HEK293 (cell line): ENCODE results near the gene GTF2F1.

Experiments used
- ZBTB17 ChIP-seq: fragments of 450-650 bp; formaldehyde crosslinking; IDR thresholded peaks from 2 replicates; pipeline ENCODE4 v1.5.1; 2016; ENCODE audit warnings: missing biosample characterization, missing genetic modification characterization
- ZFP41 ChIP-seq: fragments of 450-650 bp; formaldehyde crosslinking; IDR thresholded peaks from 2 replicates; pipeline ENCODE4 v1.5.1; 2016; ENCODE audit warnings: missing biosample characterization, missing genetic modification characterization, borderline replicate concordance
- ZNF175 ChIP-seq: fragments of 450-650 bp; formaldehyde crosslinking; IDR thresholded peaks from 2 replicates; pipeline ENCODE4 v1.5.1; 2016; ENCODE audit warnings: missing biosample characterization, missing genetic modification characterization
- ZNF248 ChIP-seq: fragments of 450-650 bp; formaldehyde crosslinking; IDR thresholded peaks from 2 replicates; pipeline ENCODE4 v1.5.1; 2017; ENCODE audit warnings: missing biosample characterization, missing genetic modification characterization
- ZNF274 ChIP-seq, 2 experiments: fragments of 200-500 bp in 1 of 2; fragments of 450-650 bp in 1 of 2; sonication (Bioruptor generic) in 1 of 2; formaldehyde crosslinking in 1 of 2; IDR thresholded peaks; 2 replicates each; pipeline versions ENCODE4 v1.5.1 to v1.6.1; 2014 to 2016; ENCODE audit warnings: borderline replicate concordance in 1 of 2, inconsistent platforms in 1 of 2, low read length in 1 of 2, missing biosample characterization in 1 of 2, missing genetic modification characterization in 1 of 2
- ZNF530 ChIP-seq: fragments of 450-650 bp; formaldehyde crosslinking; IDR thresholded peaks from 2 replicates; pipeline ENCODE4 v1.5.1; 2016; ENCODE audit warnings: low read depth, missing biosample characterization, missing genetic modification characterization
- ZNF544 ChIP-seq: fragments of 450-650 bp; formaldehyde crosslinking; IDR thresholded peaks from 2 replicates; pipeline ENCODE4 v1.5.0; 2017; ENCODE audit warnings: missing biosample characterization, missing genetic modification characterization
- ZNF677 ChIP-seq: fragments of 450-650 bp; IDR thresholded peaks from 2 replicates; pipeline ENCODE4 v1.5.0; 2018; ENCODE audit warnings: missing biosample characterization, mild to moderate bottlenecking, missing genetic modification characterization, moderate library complexity
- ZNF707 ChIP-seq: fragments of 450-650 bp; formaldehyde crosslinking; IDR thresholded peaks from 2 replicates; pipeline ENCODE4 v1.5.1; 2016; ENCODE audit warnings: missing biosample characterization, missing genetic modification characterization
- TF ChIP-seq, protein P1 (sequence below): fragments of 450-650 bp; formaldehyde crosslinking; IDR thresholded peaks from 2 replicates; pipeline ENCODE4 v1.5.1; 2016; ENCODE audit warnings: missing biosample characterization, missing genetic modification characterization
- TF ChIP-seq, protein P2 (sequence below): sonication (generic); formaldehyde crosslinking; IDR thresholded peaks from 2 replicates; pipeline ENCODE4 v1.8.1; 2022; ENCODE audit warnings: mild to moderate bottlenecking, moderate library complexity, missing genetic modification reagents
- TF ChIP-seq, protein P3 (sequence below): fragments of 450-650 bp; formaldehyde crosslinking; IDR thresholded peaks from 2 replicates; pipeline ENCODE4 v1.5.1; 2016; ENCODE audit warnings: missing biosample characterization, missing genetic modification characterization
- TF ChIP-seq, protein P4 (sequence below): fragments of 450-650 bp; formaldehyde crosslinking; IDR thresholded peaks from 2 replicates; pipeline ENCODE4 v1.5.0; 2017; ENCODE audit warnings: missing biosample characterization, missing genetic modification characterization, borderline replicate concordance

DNA sequence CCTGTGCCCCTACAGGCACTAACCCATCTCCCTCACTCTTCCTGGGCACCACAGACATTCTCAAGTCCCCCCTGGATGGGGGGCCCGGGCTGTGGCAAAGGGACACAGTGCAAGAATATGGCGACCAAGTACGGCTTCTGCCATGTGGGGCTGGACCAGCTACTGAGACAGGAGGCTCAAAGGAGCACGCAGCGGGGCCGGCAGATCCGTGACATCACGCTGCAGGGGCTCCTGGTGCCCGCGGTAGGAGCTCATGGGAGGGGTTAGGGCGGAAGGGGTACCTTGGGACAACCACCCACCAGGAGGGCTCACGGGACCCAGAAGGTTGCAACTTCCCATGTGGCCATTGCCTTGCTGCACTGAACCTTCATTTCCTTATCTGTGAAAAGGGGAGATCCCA, 3.3 kb upstream of the GTF2F1 start:
- TF ChIP-seq ZNF544 (tag by site-specific recombination) (no peak), ZNF707 (tag by site-specific recombination) (no peak), ZNF274 (IDR thresholded peaks at IDR 0.05; ENCODE audit: low read length) (no peak), ZNF274 (tag by site-specific recombination; IDR thresholded peaks at IDR 0.05; ENCODE audit: borderline replicate concordance) (no peak), ZNF248 (tag by site-specific recombination) (no peak), ZNF175 (tag by site-specific recombination) (no peak), ZFP41 (no peak), ZNF677 (tag by site-specific recombination) (no peak), ZBTB17 (tag by site-specific recombination) (no peak), ZNF530 (tag by site-specific recombination) (no peak)
- TF ChIP-seq, protein P1, sequence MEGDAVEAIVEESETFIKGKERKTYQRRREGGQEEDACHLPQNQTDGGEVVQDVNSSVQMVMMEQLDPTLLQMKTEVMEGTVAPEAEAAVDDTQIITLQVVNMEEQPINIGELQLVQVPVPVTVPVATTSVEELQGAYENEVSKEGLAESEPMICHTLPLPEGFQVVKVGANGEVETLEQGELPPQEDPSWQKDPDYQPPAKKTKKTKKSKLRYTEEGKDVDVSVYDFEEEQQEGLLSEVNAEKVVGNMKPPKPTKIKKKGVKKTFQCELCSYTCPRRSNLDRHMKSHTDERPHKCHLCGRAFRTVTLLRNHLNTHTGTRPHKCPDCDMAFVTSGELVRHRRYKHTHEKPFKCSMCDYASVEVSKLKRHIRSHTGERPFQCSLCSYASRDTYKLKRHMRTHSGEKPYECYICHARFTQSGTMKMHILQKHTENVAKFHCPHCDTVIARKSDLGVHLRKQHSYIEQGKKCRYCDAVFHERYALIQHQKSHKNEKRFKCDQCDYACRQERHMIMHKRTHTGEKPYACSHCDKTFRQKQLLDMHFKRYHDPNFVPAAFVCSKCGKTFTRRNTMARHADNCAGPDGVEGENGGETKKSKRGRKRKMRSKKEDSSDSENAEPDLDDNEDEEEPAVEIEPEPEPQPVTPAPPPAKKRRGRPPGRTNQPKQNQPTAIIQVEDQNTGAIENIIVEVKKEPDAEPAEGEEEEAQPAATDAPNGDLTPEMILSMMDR (tag by site-specific recombination) = no peak
- TF ChIP-seq, protein P2, sequence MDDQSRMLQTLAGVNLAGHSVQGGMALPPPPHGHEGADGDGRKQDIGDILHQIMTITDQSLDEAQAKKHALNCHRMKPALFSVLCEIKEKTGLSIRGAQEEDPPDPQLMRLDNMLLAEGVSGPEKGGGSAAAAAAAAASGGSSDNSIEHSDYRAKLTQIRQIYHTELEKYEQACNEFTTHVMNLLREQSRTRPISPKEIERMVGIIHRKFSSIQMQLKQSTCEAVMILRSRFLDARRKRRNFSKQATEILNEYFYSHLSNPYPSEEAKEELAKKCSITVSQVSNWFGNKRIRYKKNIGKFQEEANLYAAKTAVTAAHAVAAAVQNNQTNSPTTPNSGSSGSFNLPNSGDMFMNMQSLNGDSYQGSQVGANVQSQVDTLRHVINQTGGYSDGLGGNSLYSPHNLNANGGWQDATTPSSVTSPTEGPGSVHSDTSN (CRISPR knock-in tag) = no peak
- TF ChIP-seq, protein P3, sequence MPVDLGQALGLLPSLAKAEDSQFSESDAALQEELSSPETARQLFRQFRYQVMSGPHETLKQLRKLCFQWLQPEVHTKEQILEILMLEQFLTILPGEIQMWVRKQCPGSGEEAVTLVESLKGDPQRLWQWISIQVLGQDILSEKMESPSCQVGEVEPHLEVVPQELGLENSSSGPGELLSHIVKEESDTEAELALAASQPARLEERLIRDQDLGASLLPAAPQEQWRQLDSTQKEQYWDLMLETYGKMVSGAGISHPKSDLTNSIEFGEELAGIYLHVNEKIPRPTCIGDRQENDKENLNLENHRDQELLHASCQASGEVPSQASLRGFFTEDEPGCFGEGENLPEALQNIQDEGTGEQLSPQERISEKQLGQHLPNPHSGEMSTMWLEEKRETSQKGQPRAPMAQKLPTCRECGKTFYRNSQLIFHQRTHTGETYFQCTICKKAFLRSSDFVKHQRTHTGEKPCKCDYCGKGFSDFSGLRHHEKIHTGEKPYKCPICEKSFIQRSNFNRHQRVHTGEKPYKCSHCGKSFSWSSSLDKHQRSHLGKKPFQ (tag by site-specific recombination) = no peak
- TF ChIP-seq, protein P4, sequence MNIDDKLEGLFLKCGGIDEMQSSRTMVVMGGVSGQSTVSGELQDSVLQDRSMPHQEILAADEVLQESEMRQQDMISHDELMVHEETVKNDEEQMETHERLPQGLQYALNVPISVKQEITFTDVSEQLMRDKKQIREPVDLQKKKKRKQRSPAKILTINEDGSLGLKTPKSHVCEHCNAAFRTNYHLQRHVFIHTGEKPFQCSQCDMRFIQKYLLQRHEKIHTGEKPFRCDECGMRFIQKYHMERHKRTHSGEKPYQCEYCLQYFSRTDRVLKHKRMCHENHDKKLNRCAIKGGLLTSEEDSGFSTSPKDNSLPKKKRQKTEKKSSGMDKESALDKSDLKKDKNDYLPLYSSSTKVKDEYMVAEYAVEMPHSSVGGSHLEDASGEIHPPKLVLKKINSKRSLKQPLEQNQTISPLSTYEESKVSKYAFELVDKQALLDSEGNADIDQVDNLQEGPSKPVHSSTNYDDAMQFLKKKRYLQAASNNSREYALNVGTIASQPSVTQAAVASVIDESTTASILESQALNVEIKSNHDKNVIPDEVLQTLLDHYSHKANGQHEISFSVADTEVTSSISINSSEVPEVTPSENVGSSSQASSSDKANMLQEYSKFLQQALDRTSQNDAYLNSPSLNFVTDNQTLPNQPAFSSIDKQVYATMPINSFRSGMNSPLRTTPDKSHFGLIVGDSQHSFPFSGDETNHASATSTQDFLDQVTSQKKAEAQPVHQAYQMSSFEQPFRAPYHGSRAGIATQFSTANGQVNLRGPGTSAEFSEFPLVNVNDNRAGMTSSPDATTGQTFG (tag by site-specific recombination) = no peak
